Vein endothelial cell (primary cell): ENCODE data around the gene IRF2BPL. TPM values are rescaled to one million over a fixed set of nuclear protein-coding genes. Genes with fewer than 3 reads are reported as not detected.

Source experiments
- total RNA-seq: library from RNA; depleted of rRNA; stranded (reverse); fragments of >200 nt; gene quantifications from 2 replicates; pipeline ENCODE4 v1.2.3, GENCODE V29; 2012

IRF2BPL gene
- 10.5 and 15.4 TPM in 2 replicates for total RNA-seq

GRCh38 chr14:77028384-77029231 is at the start of gene IRF2BPL:
TSS of gene IRF2BPL (minus strand) at chr14:77028708. CDS start at chr14:77027792, 916 bp downstream.

Other genes starting within 250 kb of the IRF2BPL start
- gene ANGEL1, start 215.8 kb downstream of the IRF2BPL start, total RNA-seq = 11.6 and 14.7 TPM in 2 replicates
- not detected in 2 replicates for gene LRRC74A, start 202.3 kb downstream of the IRF2BPL start, total RNA-seq
- 18.7 and 23.2 TPM in 2 replicates for gene CIPC, start 69.5 kb upstream of the IRF2BPL start, total RNA-seq
- under 0.01 TPM in 1 of 2 replicates, not detected in the other for gene ZDHHC22, start 113.1 kb upstream of the IRF2BPL start, total RNA-seq
- not detected in 2 replicates for gene TMEM63C, start 153.1 kb upstream of the IRF2BPL start, total RNA-seq
- not detected in 2 replicates for gene NGB, start 242.5 kb upstream of the IRF2BPL start, total RNA-seq